Posterior vena cava (tissue), 2 donors: ENCODE measurements around the gene CLCN5. TPM values are rescaled to one million over a fixed set of nuclear protein-coding genes. Genes with fewer than 3 reads are reported as not detected.

Experiments
- DNase-seq: peaks from one replicate; pipeline ENCODE4 v3.0.0-alpha.2; 2020; ENCODE audit warnings: low spot score
- intact Hi-C, 2 donors: fragments of 100-400 bp; cut with DNase I; formaldehyde crosslinking; loops; one replicate each; pipeline versions ENCODE4 v1.14.1 to v1.14.2; 2022 to 2023
- total RNA-seq, 2 donors: library from RNA; stranded (reverse); fragmentation: NEBNext Ultra II Directional; extraction: Animal tissue kit (Norgen Biotek cat#: 25700); gene quantifications; one replicate each; pipeline ENCODE4 v1.2.1, GENCODE V29; 2021
- donor health status: DM: yes; HTN: yes; CAD: no.
- donor health status: DM: yes; HTN: yes; CAD: no.

Gene CLCN5
- total RNA-seq, 2 donors from 2014 or later: 7.9 to 8.4 TPM

- DNase-seq: no peak
- intact Hi-C loops: loop anchor here in 1 of 2 donors (5.0 kb wide), 1 partner anchor 614 kb away; no protein-coding TSS in a partner anchor
Measured at GRCh38 chrX:49921109-49921508, 1.3 kb upstream of the CLCN5 start.

- no peak for DNase-seq
Measured at GRCh38 chrX:49925176-49925575, 2.8 kb downstream of the CLCN5 start.

GRCh38 chrX:49930039-49930438 lies 7.6 kb downstream of the CLCN5 start:
- intact Hi-C loops: no loop called here
- DNase-seq: no peak

More at GRCh38 chrX:49925176-49925575, 2.8 kb downstream of the CLCN5 start:
- intact Hi-C loops: no loop called here

GRCh38 chrX:49932791-49933190 lies 10.4 kb downstream of the CLCN5 start:
- intact Hi-C loops: no loop called here
- no peak for DNase-seq

- intact Hi-C loops: no loop called here
- DNase-seq: no peak
Measured at GRCh38 chrX:49934148-49934547, 11.8 kb downstream of the CLCN5 start.

- intact Hi-C loops: no loop called here
- DNase-seq: no peak
Measured at GRCh38 chrX:49934729-49935128, 12.3 kb downstream of the CLCN5 start.

- intact Hi-C loops: no loop called here
- DNase-seq: no peak
Measured at GRCh38 chrX:49947781-49948180, 25.4 kb downstream of the CLCN5 start.

GRCh38 chrX:49949961-49950360 lies 27.6 kb downstream of the CLCN5 start:
- intact Hi-C loops: no loop called here
- no peak for DNase-seq

- intact Hi-C loops: no loop called here
- DNase-seq: no peak
Measured at GRCh38 chrX:49951524-49952193, 29.3 kb downstream of the CLCN5 start.

- no peak for DNase-seq
- intact Hi-C loops: no loop called here
Measured at GRCh38 chrX:49956313-49956712, 33.9 kb downstream of the CLCN5 start.

GRCh38 chrX:49958727-49959485 lies 36.5 kb downstream of the CLCN5 start:
- no peak for DNase-seq
- intact Hi-C loops: no loop called here

- no peak for DNase-seq
- intact Hi-C loops: no loop called here
Measured at GRCh38 chrX:49959602-49960001, 37.2 kb downstream of the CLCN5 start.

GRCh38 chrX:49960061-49960460 lies 37.7 kb downstream of the CLCN5 start:
- DNase-seq: no peak
- intact Hi-C loops: no loop called here

- intact Hi-C loops: no loop called here
- DNase-seq: no peak
Measured at GRCh38 chrX:49970674-49971073, 48.3 kb downstream of the CLCN5 start.

- DNase-seq: no peak
- intact Hi-C loops: no loop called here
Measured at GRCh38 chrX:49972328-49972860, 50.0 kb downstream of the CLCN5 start.

GRCh38 chrX:49976682-49977197 lies 54.3 kb downstream of the CLCN5 start:
- intact Hi-C loops: no loop called here
- no peak for DNase-seq

GRCh38 chrX:49977319-49978090 lies 55.1 kb downstream of the CLCN5 start:
- no peak for DNase-seq
- intact Hi-C loops: no loop called here

GRCh38 chrX:49978176-49978575 lies 55.8 kb downstream of the CLCN5 start:
- intact Hi-C loops: no loop called here
- no peak for DNase-seq

- DNase-seq: no peak
- intact Hi-C loops: no loop called here
Measured at GRCh38 chrX:49986058-49986457, 63.7 kb downstream of the CLCN5 start.

GRCh38 chrX:49987651-49988050 lies 65.3 kb downstream of the CLCN5 start:
- intact Hi-C loops: no loop called here
- no peak for DNase-seq
